Chondrocyte (in vitro differentiated cells): ENCODE measurements around the gene NAV1. TPM values are rescaled to one million over a fixed set of nuclear protein-coding genes. Genes with fewer than 3 reads are reported as not detected.
A peak's percentile ranks its signal among the peaks of the same experiment; 100 is the strongest.

Experiments
- DNase-seq: peaks from one replicate; pipeline ENCODE4 v3.0.0; 2021; ENCODE audit warnings: mixed read lengths, low spot score
- H3K27ac Mint-ChIP-seq: one replicate; pipeline ENCODE4 v1.8.0; 2021; ENCODE audit warnings: mild to moderate bottlenecking, moderate library complexity, mixed read lengths; ENCODE audit not compliant: unreplicated experiment
- H3K27me3 Mint-ChIP-seq: 2 replicates; pipeline ENCODE4 v1.8.0; 2021; ENCODE audit warnings: low read depth, mixed read lengths
- H3K36me3 Mint-ChIP-seq: 2 replicates; pipeline ENCODE4 v1.8.0; 2021; ENCODE audit warnings: low read depth, mixed read lengths
- H3K4me1 Mint-ChIP-seq: 2 replicates; pipeline ENCODE4 v1.8.0; 2021; ENCODE audit warnings: low read depth, mild to moderate bottlenecking, mixed read lengths
- H3K4me3 Mint-ChIP-seq: one replicate; pipeline ENCODE4 v1.8.0; 2021; ENCODE audit warnings: mild to moderate bottlenecking, moderate library complexity, mixed read lengths; ENCODE audit not compliant: unreplicated experiment
- H3K9me3 Mint-ChIP-seq: 2 replicates; pipeline ENCODE4 v1.8.0; 2021; ENCODE audit warnings: low read depth, mixed read lengths
- CTCF ChIP-seq: fragments of 200-600 bp; sonication (generic); IDR thresholded peaks from 2 replicates; pipeline ENCODE4 v1.5.0; 2021; ENCODE audit warnings: antibody characterized with exemption, mild to moderate bottlenecking, moderate library complexity
- total RNA-seq: library from RNA; stranded (reverse); gene quantifications from 3 replicates; pipeline ENCODE4 v1.2.1, GENCODE V29; 2021

NAV1 gene
- total RNA-seq, 1 donor from 2014 or later: 201 TPM

GRCh38 chr1:201499191-201499590, 39.7 kb upstream of the NAV1 start:
- no peaks in the 10 kb centered on the region for H3K9me3 Mint-ChIP-seq
- no peak for TF ChIP-seq CTCF
- no peaks in the 10 kb centered on the region for H3K36me3 Mint-ChIP-seq
- DNase-seq: no peak
- H3K4me1 Mint-ChIP-seq: peaks cover 67% of the 10 kb centered on the region
- H3K4me3 Mint-ChIP-seq: no peak overlapping the region
- no peaks in the 10 kb centered on the region for H3K27me3 Mint-ChIP-seq
- no peak overlapping the region for H3K27ac Mint-ChIP-seq

DNA sequence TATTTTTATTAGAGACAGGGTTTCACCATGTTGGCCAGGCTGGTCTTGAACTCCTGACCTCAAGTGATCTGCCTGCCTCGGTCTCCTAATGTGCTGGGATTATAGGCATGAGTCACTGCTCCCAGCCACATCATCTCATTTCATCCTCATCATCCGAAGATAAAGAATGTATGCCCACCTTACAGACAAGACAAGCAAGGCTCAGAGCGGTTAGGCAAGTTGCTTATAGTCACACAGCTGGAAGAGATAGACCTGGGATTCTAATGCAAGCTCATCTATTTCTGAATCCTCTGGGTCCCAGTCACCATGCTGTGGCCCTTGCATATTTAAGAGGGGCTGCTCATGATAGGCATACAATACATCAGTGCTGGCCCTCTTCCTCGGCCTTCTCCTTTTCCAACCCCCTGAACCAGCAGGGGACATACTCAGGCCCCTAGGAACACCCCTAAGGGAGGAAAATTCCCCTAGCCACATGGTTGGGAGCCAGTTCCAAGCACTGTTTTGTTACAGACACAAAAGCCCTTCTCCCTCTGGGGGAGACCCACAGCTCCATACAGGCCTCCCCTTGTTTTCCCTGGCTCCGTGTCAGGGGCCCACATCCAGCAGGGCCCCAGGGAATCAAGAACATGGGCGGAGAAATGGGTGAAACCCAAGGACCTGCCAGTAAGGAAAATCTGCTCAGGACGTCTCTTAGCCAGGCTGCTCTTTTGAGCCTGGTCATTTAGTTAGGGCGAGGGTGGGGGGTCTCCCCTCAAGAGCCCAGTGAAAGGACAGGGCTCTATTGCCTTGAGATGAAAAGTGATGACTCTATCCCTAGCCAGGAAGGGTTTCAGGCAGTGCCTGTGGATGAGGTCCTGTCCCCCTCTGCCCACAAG, 38.9 kb upstream of the NAV1 start:
- no peak for DNase-seq
- no peaks in the 10 kb centered on the region for H3K36me3 Mint-ChIP-seq
- no peaks in the 10 kb centered on the region for H3K27me3 Mint-ChIP-seq
- H3K9me3 Mint-ChIP-seq: no peaks in the 10 kb centered on the region
- peak overlapping the region; percentile 85 for H3K27ac Mint-ChIP-seq
- TF ChIP-seq CTCF: no peak
- H3K4me1 Mint-ChIP-seq: peaks cover 65% of the 10 kb centered on the region
- no peak overlapping the region for H3K4me3 Mint-ChIP-seq

DNA sequence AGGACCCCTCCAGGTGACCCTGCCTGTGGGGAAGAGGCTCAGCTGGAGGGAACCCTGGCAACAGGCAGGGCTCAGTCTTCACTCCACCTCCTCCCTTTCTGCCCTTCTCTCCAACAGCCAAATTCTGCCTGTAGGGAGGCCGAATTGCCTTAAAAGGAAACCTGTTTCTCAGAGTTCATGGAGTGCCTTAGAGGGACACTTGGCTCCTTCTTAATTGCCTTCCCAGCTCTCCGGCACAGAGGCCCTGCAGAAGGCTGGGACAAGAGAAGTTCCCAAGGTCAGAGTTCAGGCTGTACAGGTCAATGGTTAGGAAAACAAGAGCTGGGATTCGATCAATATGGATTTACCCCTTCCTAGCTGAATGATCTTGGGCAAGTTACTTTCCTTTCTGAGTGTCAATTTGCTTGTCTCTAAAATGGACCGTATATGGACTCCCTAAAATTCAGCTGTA, 38.2 kb upstream of the NAV1 start:
- Mint-ChIP-seq H3K4me3 (no peak overlapping the region), H3K9me3 (no peaks in the 10 kb centered on the region), H3K36me3 (no peaks in the 10 kb centered on the region), H3K27me3 (no peaks in the 10 kb centered on the region), H3K27ac (peak overlapping the region; percentile 85), H3K4me1 (peaks cover 67% of the 10 kb centered on the region)
- no peak for TF ChIP-seq CTCF
- no peak for DNase-seq

DNA sequence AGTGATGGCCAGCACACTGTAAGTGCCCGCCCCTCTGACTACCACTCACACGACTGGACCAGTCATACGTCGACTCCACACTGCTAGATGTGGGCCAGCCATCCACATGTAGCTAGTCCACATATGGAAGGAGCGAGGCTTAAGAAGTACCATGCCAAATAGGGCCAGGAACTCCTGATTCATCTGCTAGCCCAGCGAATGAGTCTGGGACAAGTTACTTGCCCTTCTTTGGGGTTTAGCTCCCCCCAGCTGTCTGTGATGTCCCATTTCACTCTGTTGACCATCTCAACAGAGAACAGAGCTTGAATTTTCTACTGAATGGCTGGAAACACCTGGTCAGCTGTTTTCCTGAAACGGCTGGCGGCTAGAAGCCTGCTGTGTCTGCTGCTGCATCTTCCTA, 37.8 kb upstream of the NAV1 start:
- H3K4me3 Mint-ChIP-seq: no peak overlapping the region
- no peak for DNase-seq
- no peaks in the 10 kb centered on the region for H3K36me3 Mint-ChIP-seq

More for the DNA sequence above, 37.8 kb upstream of the NAV1 start:
- H3K27ac Mint-ChIP-seq: peak overlapping the region; percentile 85
- H3K9me3 Mint-ChIP-seq: no peaks in the 10 kb centered on the region
- no peak for TF ChIP-seq CTCF
- peaks cover 67% of the 10 kb centered on the region for H3K4me1 Mint-ChIP-seq
- no peaks in the 10 kb centered on the region for H3K27me3 Mint-ChIP-seq
